Mesenchymal stem cell (in vitro differentiated cells and primary cell): ENCODE results near the gene MTO1.
A peak's percentile ranks its signal among the peaks of the same experiment; 100 is the strongest.

Experiments used
- DNase-seq: peaks from one replicate; pipeline ENCODE4 v3.0.0-alpha.2; 2013
- H2AFZ ChIP-seq: one replicate; pipeline ENCODE4 v1.6.1; 2013; ENCODE audit warnings: low read depth, mild to moderate bottlenecking, control low read depth, inconsistent platforms, low read length, moderate library complexity
- H2AK5ac ChIP-seq: 2 replicates; pipeline ENCODE4 v1.6.1; 2013; ENCODE audit warnings: low read length, moderate library complexity, mild to moderate bottlenecking, inconsistent platforms; ENCODE audit not compliant: severe bottlenecking
- H2BK120ac ChIP-seq: one replicate; pipeline ENCODE4 v1.6.1; 2013; ENCODE audit warnings: low read depth, mild to moderate bottlenecking, inconsistent platforms, low read length, moderate library complexity
- H2BK12ac ChIP-seq, 2 experiments: one replicate each; pipeline ENCODE4 v1.6.1; 2013; ENCODE audit warnings: inconsistent platforms in 2 of 2, low read length in 2 of 2, mild to moderate bottlenecking in 2 of 2, moderate library complexity in 2 of 2, control low read depth in 1 of 2
- H2BK15ac ChIP-seq: one replicate; pipeline ENCODE4 v1.6.1; 2013; ENCODE audit warnings: mild to moderate bottlenecking, low read depth, inconsistent platforms; ENCODE audit not compliant: poor library complexity, severe bottlenecking
- H2BK5ac ChIP-seq: 2 replicates; pipeline ENCODE4 v1.6.1; 2013; ENCODE audit warnings: low read depth, mild to moderate bottlenecking, low read length, control low read depth, inconsistent platforms; ENCODE audit not compliant: poor library complexity, severe bottlenecking
- H3K14ac ChIP-seq, 2 experiments: one replicate each; pipeline ENCODE4 v1.6.1; 2013; ENCODE audit warnings: inconsistent platforms in 2 of 2, low read length in 2 of 2, control low read depth in 1 of 2, mild to moderate bottlenecking in 1 of 2, moderate library complexity in 1 of 2
- H3K18ac ChIP-seq, 2 experiments: one replicate each; pipeline ENCODE4 v1.6.1; 2013; ENCODE audit warnings: inconsistent platforms in 2 of 2, low read length in 2 of 2, control low read depth in 1 of 2, low read depth in 1 of 2, mild to moderate bottlenecking in 1 of 2
- H3K23ac ChIP-seq, 2 experiments: one replicate each; pipeline ENCODE4 v1.6.1; 2013; ENCODE audit warnings: inconsistent platforms in 2 of 2, low read length in 2 of 2, mild to moderate bottlenecking in 2 of 2, moderate library complexity in 2 of 2, control low read depth in 1 of 2
- H3K27ac ChIP-seq: 2 replicates; pipeline ENCODE4 v1.5.1; 2013; ENCODE audit warnings: mild to moderate bottlenecking, moderate library complexity, low read length, control low read depth, inconsistent platforms; ENCODE audit not compliant: poor library complexity, severe bottlenecking
- H3K27me3 ChIP-seq, 2 experiments: 2 replicates each; pipeline versions ENCODE4 v1.6.1 to v1.7.0; 2013; ENCODE audit warnings: low read length in 2 of 2, mild to moderate bottlenecking in 2 of 2, moderate library complexity in 2 of 2, control low read depth in 1 of 2, inconsistent platforms in 1 of 2; ENCODE audit not compliant: control insufficient read depth in 1 of 2, insufficient read depth in 1 of 2
- H3K36me3 ChIP-seq, 2 experiments: 2 replicates each; pipeline versions ENCODE4 v1.6.1 to v1.7.0; 2013; ENCODE audit warnings: low read length in 2 of 2, control low read depth in 1 of 2, inconsistent platforms in 1 of 2, low read depth in 1 of 2, mild to moderate bottlenecking in 1 of 2; ENCODE audit not compliant: insufficient read depth in 2 of 2, control insufficient read depth in 1 of 2
- H3K4ac ChIP-seq, 2 experiments: one replicate each; pipeline ENCODE4 v1.6.1; 2013; ENCODE audit warnings: inconsistent platforms in 2 of 2, low read length in 2 of 2, mild to moderate bottlenecking in 2 of 2, moderate library complexity in 2 of 2, control low read depth in 1 of 2, low read depth in 1 of 2
- H3K4me1 ChIP-seq: 2 replicates; pipeline ENCODE4 v1.6.1; 2013; ENCODE audit warnings: low read depth, low read length, control low read depth; ENCODE audit not compliant: control insufficient read depth, insufficient read depth
- H3K4me2 ChIP-seq: 2 replicates; pipeline ENCODE4 v1.6.1; 2013; ENCODE audit warnings: low read length, mild to moderate bottlenecking, inconsistent platforms; ENCODE audit not compliant: poor library complexity, severe bottlenecking
- H3K4me3 ChIP-seq, 2 experiments: 2 replicates each; pipeline versions ENCODE4 v1.5.1 to v1.7.0; 2013; ENCODE audit warnings: low read length in 2 of 2, mild to moderate bottlenecking in 2 of 2, control low read depth in 1 of 2, low read depth in 1 of 2; ENCODE audit not compliant: insufficient read depth in 1 of 2
- H3K79me1 ChIP-seq: replicated peaks from 2 replicates; pipeline ENCODE4 v1.6.1; 2013; ENCODE audit warnings: mild to moderate bottlenecking, control low read depth, low read length, inconsistent platforms; ENCODE audit not compliant: poor library complexity, severe bottlenecking
- H3K9ac ChIP-seq: 2 replicates; pipeline ENCODE4 v1.7.0; 2013; ENCODE audit warnings: mild to moderate bottlenecking, low read length, moderate library complexity
- H3K9me3 ChIP-seq: 2 replicates; pipeline ENCODE4 v1.7.0; 2013; ENCODE audit warnings: mild to moderate bottlenecking, low read length; ENCODE audit not compliant: control insufficient read depth
- H4K8ac ChIP-seq: one replicate; pipeline ENCODE4 v1.6.1; 2013; ENCODE audit warnings: inconsistent platforms, mild to moderate bottlenecking, low read length, moderate library complexity
- H4K91ac ChIP-seq: one replicate; pipeline ENCODE4 v1.6.1; 2013; ENCODE audit warnings: mild to moderate bottlenecking, low read length, inconsistent platforms
- WGBS: methylation state at CpG from one replicate; pipeline ENCODE4 v1.1.7; 2013; ENCODE audit warnings: mixed read lengths; 5-methylcytosine and 5-hydroxymethylcytosine counted together

The MTO1 gene

DNA sequence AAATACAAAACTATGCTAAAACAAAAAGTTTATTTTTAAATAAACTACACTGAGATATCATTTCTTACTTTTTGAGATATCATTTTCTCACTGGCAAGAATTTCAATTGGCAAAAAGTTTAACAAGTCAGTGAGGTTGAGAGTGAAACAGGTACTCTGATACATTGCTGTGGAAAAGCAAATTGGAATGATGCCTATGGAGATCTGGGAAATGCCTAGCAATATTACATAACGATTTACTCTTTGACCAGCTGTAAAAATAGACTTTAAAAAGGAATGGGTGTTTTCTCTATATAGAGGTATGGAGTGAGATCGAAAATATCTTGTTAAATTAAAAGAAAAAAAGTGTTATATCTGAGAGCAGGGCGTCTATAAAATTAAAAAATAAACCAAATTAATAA is 26.3 kb upstream of the MTO1 start:
- H2AK5ac ChIP-seq, result no peak overlapping the region
- no peak overlapping the region for H2AFZ ChIP-seq
- H3K9ac ChIP-seq, result no peak overlapping the region
- no peak overlapping the region for H3K4me2 ChIP-seq
- H3K36me3 ChIP-seq, result peaks cover 0 to 34% of the 10 kb centered on the region in 2 experiments
- H3K4me1 ChIP-seq, result no peaks in the 10 kb centered on the region
- H3K23ac ChIP-seq, result no peak overlapping the region
- WGBS, result 86% methylated on average over 1 of the region's 3 CpGs
- no peak overlapping the region for H3K4me3 ChIP-seq
- no peaks in the 10 kb centered on the region for H3K79me1 ChIP-seq
- H4K91ac ChIP-seq, result no peak overlapping the region
- H3K27me3 ChIP-seq, result no peaks in the 10 kb centered on the region
- no peak overlapping the region for H2BK15ac ChIP-seq
- no peak overlapping the region for H3K18ac ChIP-seq
- no peak for DNase-seq
- H4K8ac ChIP-seq, result no peak overlapping the region
- no peak overlapping the region for H3K27ac ChIP-seq
- no peak overlapping the region for H2BK12ac ChIP-seq
- no peak overlapping the region for H2BK5ac ChIP-seq
- H3K9me3 ChIP-seq, result no peaks in the 10 kb centered on the region
- no peak overlapping the region for H3K4ac ChIP-seq
- H2BK120ac ChIP-seq, result no peak overlapping the region
- no peak overlapping the region for H3K14ac ChIP-seq

DNA sequence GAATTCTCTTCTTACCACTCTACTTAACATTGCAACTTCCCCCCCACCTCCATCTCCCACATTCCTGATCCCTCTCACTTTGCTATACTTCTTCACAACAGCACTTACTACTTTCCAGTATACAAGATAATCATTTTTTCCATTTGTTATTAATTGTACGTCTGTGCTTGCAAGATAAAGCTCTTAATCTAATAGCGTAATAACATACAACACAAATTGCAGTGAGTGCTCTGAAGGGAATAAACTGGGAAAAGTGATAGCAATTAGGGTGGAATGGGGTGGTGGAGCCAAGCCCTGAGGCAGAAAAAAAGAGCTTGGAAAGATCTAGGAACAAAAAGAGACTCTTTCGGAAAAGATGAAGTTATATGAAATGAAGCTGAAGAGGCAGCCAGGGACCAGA is 18.0 kb upstream of the MTO1 start:
- Histone ChIP-seq H3K14ac (no peak overlapping the region), H4K91ac (no peak overlapping the region), H3K18ac (no peak overlapping the region), H2AK5ac (no peak overlapping the region), H2BK120ac (no peak overlapping the region), H3K4me1 (no peaks in the 10 kb centered on the region), H3K4me2 (no peak overlapping the region), H3K4me3 (no peak overlapping the region), H2AFZ (no peak overlapping the region), H3K79me1 (no peaks in the 10 kb centered on the region), H3K27me3 (no peaks in the 10 kb centered on the region), H2BK12ac (no peak overlapping the region), H3K36me3 (peaks cover 0 to 30% of the 10 kb centered on the region in 2 experiments), H3K23ac (no peak overlapping the region), H3K27ac (no peak overlapping the region), H3K4ac (no peak overlapping the region), H3K9ac (no peak overlapping the region), H2BK15ac (no peak overlapping the region), H3K9me3 (no peaks in the 10 kb centered on the region), H4K8ac (no peak overlapping the region), H2BK5ac (no peak overlapping the region)
- no peak for DNase-seq
- 97% methylated on average over 2 of the region's 3 CpGs for WGBS

DNA sequence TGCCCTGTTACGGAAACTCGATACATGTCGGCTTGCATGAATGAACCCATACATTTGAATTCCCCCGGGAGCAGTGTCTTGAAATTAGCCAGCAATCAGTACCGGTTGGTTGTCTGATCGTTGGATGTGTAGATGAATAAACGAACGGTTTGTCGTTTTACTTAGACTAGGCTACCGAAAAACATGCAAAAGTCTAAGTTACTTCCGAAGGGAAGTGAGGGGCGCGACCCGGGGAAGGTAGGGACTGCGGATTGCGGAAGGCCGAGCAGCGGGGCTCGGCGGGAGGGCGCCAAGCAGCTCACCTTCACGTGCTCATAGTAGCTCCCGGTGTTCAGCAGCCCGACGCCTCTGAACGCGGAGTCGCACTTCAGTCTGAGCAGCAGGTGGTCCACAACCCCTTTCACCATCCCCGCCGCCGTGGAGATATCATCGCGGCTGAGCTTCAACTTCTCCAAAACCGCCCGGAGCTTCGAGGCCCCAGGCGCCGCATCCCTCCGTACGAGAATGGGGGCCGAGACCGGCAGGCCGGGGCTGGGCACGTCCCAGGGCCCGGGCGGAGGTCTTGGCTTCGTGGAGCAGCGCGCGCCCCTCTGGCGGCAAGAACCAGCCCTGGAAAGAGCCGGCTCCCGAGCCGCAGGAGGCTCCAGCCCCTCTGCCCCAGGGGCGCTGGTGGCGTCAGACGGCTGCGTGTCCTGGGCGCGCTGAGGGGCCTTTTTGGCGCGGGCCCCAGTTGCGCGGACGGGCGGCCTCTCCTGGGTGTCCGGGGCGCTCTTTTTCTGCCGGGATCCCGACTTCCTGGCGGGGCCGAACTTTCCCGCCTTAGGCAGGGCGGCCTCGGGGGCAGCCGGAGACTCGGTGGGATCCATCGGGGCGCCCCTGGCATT is 10.1 kb upstream of the MTO1 start:
- peak overlapping the region; percentile 89 for H3K9ac ChIP-seq
- H3K4me1 ChIP-seq, result no peaks in the 10 kb centered on the region
- H2AK5ac ChIP-seq, result no peak overlapping the region
- H2AFZ ChIP-seq, result peak overlapping the region; percentile 6
- H3K23ac ChIP-seq, result no peak overlapping the region
- H3K36me3 ChIP-seq, result no peaks in the 10 kb centered on the region
- no peaks in the 10 kb centered on the region for H3K79me1 ChIP-seq
- H2BK120ac ChIP-seq, result no peak overlapping the region
- H3K4me3 ChIP-seq, result peak overlapping the region in 1 of 2 experiments; percentile 80
- H3K27me3 ChIP-seq, result no peaks in the 10 kb centered on the region
- H4K8ac ChIP-seq, result peak overlapping the region; percentile 47
- 54% methylated on average over 79 of the region's 79 CpGs for WGBS
- peak; percentile 26 for DNase-seq
- H3K14ac ChIP-seq, result no peak overlapping the region
- H3K4me2 ChIP-seq, result no peak overlapping the region
- H2BK12ac ChIP-seq, result no peak overlapping the region
- peak overlapping the region; percentile 84 for H2BK15ac ChIP-seq
- H2BK5ac ChIP-seq, result no peak overlapping the region
- H3K27ac ChIP-seq, result no peak overlapping the region
- no peak overlapping the region for H4K91ac ChIP-seq
- H3K18ac ChIP-seq, result peak overlapping the region in 1 of 2 experiments; percentile 19
- H3K9me3 ChIP-seq, result no peaks in the 10 kb centered on the region
- H3K4ac ChIP-seq, result peak overlapping the region in 1 of 2 experiments; percentile 73

DNA sequence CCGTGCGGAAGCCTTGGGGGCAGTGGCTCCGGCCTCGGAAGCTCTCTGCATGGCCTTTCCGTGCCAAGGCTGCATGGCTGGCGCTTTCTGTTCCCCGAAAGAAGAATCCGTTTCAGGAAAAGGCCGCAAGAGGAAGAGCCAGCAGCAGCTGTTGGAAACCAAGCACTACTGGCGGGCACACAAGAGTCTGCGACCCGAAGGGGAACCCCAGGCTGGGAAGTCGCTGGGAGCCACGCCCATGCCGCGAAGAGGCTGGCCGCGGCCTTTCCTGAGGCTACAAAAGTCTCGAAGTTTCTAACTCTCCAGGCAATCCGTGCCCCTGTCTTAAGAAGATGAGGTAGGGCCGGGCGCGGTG is 9.5 kb upstream of the MTO1 start, which contains the start of gene CGAS:
Gene CGAS, minus strand, starts transcription at position 191 of the 355 bp plus-strand sequence. Its CDS starts 116 bp downstream, at position 75.
- H4K8ac ChIP-seq, result peak within 1 kb of the TSS; percentile 52
- no peak within 1 kb of the TSS for H3K23ac ChIP-seq
- peak; percentile 72 for DNase-seq
- H2BK15ac ChIP-seq, result peak within 1 kb of the TSS; percentile 84
- no peaks in the 10 kb centered on the region for H3K9me3 ChIP-seq
- H2AFZ ChIP-seq, result peak within 1 kb of the TSS; percentile 6
- 57% methylated on average over 23 of the region's 23 CpGs for WGBS
- peak within 1 kb of the TSS in 1 of 2 experiments; percentile 19 for H3K18ac ChIP-seq
- H2BK12ac ChIP-seq, result no peak within 1 kb of the TSS
- peak within 1 kb of the TSS in 1 of 2 experiments; percentile 80 for H3K4me3 ChIP-seq
- peak within 1 kb of the TSS; percentile 89 for H3K9ac ChIP-seq
- no peak within 1 kb of the TSS for H2BK5ac ChIP-seq
- H3K4me2 ChIP-seq, result no peak within 1 kb of the TSS
- no peak within 1 kb of the TSS for H3K27ac ChIP-seq
- H4K91ac ChIP-seq, result peak within 1 kb of the TSS; percentile 3
- H2AK5ac ChIP-seq, result no peak within 1 kb of the TSS
- H3K4ac ChIP-seq, result peak within 1 kb of the TSS in 1 of 2 experiments; percentile 73
- no peaks in the 10 kb centered on the region for H3K27me3 ChIP-seq
- H3K79me1 ChIP-seq, result no peaks in the 10 kb centered on the region
- no peak within 1 kb of the TSS for H2BK120ac ChIP-seq
- no peaks in the 10 kb centered on the region for H3K4me1 ChIP-seq
- H3K14ac ChIP-seq, result no peak within 1 kb of the TSS
- no peaks in the 10 kb centered on the region for H3K36me3 ChIP-seq
